ENCODE data around the gene TLCD5.
A peak's percentile ranks its signal among the peaks of the same experiment; 100 is the strongest.

The TLCD5 gene

DNA sequence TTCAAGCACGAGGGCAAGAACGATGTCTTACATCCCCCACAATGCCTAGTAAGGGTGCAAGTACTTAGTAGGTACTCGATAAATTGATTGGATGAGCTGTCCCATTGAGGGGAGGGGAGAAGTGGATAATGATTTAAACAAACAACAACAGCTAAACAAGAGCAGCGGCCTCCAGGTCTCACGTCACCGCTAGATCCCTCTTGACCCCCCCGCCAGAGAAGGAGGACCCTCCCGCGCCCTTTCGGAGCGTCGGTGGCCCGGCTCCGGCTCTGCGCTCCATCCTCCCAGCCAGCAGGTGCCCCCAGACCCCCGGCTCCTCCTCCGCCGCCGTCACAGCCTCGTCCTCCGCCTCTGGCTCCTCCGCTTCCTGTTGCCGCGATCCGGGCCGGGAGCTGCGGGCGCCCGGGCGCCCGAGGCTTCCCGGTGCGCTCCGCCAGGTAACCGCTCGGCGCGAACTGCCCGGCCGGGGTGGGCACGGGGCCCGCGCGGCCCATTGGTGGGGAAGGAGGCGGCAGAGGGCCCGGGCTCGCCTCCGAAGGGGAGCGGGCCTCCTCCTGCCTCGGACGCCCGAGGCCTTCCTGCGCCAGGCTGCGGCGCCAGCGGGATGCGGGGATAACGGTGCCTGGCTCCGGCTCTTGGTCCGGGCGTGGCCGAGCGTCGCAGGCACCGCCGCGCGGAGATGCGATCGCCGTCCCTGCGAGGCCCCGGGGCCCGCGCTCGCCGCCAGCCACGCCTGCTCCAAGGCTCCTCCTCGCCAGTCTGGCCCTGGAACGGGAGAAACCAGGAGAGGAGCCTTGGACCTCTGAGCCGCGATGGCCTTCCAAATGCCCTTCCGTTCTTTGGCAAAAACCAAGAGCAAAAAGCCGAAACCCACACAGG lies at the start of gene TLCD5:
TLCD5 (plus strand) TSS at position 368 of the 879 bp plus-strand sequence. CDS start 2,143 bp downstream, outside the sequence.
- peak within 1 kb of the TSS; percentile 66 for H3K4me3 ChIP-seq (ENCODE audit: low read depth, low read length)

GRCh38 chr11:120279502-120279901 lies 45.6 kb upstream of the TLCD5 start:
- H3K4me3 ChIP-seq (ENCODE audit: low read depth, low read length): no peak overlapping the region

GRCh38 chr11:120280600-120281051 lies 44.5 kb upstream of the TLCD5 start:
- H3K4me3 ChIP-seq (ENCODE audit: low read depth, low read length): no peak overlapping the region

DNA sequence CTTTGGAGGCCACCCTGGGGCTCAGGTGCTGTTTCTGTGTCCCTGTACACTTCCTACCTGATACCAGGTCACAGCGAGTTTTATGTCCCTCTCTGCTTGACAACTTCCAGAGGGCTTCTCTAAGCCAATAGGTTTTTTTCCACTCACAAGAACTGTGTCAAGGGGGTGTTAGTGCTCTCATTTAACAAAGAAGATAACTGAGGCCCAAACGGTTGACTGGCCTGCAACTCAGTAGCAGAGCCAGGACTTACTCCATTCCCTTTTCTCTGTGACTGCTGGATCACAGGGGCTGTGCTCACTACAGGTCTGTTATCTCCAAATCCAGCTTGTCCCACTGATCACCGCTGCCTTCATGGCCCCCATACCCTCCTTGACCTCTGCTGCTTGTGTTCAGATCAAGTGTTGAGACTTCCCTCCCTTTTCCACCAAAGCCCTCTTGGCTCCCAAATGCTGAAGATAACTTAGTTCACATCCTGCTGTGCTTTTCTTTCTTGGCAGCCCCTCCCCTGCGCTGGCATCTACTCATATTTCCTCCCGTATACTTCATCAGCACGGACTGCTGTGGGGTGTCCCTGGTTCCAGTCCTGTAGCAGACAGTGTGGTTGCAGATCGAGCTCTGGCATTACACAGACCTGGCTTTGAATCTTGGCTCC lies 43.8 kb upstream of the TLCD5 start:
- no peak overlapping the region for H3K4me3 ChIP-seq (ENCODE audit: low read depth, low read length)

- no peak overlapping the region for H3K4me3 ChIP-seq (ENCODE audit: low read depth, low read length)
Observed at GRCh38 chr11:120283124-120283523, 42.0 kb upstream of the TLCD5 start.

GRCh38 chr11:120284272-120284671 lies 40.8 kb upstream of the TLCD5 start:
- H3K4me3 ChIP-seq (ENCODE audit: low read depth, low read length): no peak overlapping the region

DNA sequence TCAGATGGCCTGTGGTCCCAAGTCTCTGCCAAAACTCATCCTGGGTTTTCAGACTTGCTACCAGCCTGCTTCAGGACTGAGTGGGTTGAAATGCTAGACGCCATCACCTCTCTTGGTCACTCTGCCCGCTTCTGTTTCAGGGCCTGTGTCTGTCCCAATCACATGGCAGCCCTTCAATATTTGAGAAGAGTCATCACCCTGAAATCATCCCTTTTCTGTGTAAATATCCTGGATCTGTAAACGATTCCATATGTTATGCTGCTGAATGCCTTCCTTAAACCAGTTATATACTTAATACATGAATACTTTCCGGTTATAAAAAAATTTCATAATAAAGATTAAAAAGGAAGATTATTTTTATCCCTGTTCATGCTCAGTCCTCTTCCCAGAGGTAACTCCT lies 39.8 kb upstream of the TLCD5 start:
- H3K4me3 ChIP-seq (ENCODE audit: low read depth, low read length): no peak overlapping the region

GRCh38 chr11:120288021-120288420 lies 37.1 kb upstream of the TLCD5 start:
- H3K4me3 ChIP-seq (ENCODE audit: low read depth, low read length): no peak overlapping the region

- no peak overlapping the region for H3K4me3 ChIP-seq (ENCODE audit: low read depth, low read length)
Observed at GRCh38 chr11:120289426-120289825, 35.7 kb upstream of the TLCD5 start.

DNA sequence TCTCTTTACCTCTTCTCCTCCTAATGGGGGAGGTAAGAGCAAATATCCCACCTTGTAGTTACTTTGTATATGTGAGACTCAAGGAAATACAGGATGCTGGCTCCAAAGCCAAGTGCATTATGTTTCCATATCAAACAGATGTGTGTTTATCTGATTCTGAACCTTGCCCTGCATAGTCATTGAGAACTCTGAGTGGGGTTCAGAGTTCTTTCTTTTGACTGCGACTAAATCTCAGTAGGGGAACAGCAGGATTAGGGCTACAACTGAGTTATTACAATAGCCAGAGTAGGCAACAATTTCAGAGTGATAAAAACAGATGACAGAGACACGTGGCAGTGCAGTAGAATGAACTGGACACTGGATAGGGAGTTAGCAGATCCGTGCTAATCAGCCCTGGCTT lies 34.1 kb upstream of the TLCD5 start:
- H3K4me3 ChIP-seq (ENCODE audit: low read depth, low read length): no peak overlapping the region

DNA sequence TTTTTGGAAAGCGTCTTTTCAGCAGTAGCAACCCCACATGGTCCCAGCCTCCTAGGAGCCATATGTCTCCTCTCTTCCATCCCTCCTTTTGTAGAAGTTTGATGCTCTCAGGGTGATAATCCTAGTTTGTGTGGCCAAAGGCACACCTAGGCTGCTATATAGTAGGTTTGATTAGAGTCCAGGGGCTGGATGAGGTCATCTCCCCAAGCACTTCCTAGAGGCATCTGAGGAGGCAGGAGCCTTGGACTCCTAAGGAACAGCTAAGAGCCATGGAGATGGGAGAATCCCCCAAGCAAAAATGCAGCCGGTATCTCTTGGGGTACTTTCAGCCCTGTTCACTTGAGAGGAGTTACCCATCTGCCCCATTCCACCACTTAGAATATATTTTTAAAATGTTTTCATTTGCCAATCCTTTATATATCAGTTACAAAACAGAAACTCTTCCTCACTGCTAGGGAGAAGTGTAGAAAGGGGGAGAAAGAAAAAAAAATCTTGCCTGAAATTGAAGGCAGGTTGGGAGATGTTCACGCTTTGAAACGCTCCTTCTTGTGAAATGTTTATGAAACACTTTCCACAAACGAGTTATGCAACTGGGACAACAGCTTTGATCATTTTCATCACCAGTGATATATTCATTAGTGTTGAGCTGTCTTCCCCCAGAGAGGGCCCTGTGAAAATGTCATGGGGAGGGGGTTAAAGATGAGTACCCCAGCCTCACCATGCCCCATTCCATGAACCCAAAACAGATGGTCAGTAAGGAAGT lies 31.9 kb upstream of the TLCD5 start:
- no peak overlapping the region for H3K4me3 ChIP-seq (ENCODE audit: low read depth, low read length)

GRCh38 chr11:120294096-120294495 lies 31.0 kb upstream of the TLCD5 start:
- H3K4me3 ChIP-seq (ENCODE audit: low read depth, low read length): no peak overlapping the region

DNA sequence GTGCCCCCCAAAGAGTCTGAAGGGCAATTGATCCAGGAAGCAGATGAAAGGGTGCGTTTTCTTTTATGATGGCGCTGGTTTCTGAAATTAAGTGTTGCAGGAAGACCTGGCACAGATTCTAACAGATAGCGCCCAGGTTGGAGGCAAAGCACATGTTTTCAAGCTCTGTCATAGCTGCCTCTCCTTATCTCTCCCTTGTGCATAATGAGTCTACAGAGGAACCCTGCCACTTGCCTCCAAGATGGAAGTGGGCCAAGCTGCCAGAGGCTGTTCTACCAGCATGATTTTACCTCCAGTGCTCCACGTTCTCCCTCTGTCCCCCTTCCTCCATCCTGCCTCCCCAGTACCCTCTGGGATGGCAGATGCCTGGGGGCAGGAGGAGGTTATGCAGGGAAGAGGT lies 30.0 kb upstream of the TLCD5 start:
- H3K4me3 ChIP-seq (ENCODE audit: low read depth, low read length): no peak overlapping the region

DNA sequence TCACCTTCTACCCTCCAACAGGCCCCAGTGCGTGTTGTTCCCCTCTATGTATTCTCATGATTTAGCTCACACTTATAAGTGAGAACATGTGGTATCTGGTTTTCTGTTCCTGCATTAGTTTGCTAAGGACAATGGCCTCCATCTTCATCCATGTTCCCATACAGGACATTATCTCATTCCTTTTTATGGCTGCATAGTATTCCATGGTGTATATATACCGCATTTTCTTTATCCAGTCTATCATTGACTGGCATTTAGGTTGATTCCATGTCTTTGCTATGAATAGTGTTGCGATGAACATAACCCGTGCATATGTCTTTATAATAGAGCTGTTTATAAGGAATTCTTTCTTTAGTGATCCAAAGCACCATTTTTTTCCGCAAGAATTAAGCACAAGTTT lies 28.5 kb upstream of the TLCD5 start:
- H3K4me3 ChIP-seq (ENCODE audit: low read depth, low read length): no peak overlapping the region

DNA sequence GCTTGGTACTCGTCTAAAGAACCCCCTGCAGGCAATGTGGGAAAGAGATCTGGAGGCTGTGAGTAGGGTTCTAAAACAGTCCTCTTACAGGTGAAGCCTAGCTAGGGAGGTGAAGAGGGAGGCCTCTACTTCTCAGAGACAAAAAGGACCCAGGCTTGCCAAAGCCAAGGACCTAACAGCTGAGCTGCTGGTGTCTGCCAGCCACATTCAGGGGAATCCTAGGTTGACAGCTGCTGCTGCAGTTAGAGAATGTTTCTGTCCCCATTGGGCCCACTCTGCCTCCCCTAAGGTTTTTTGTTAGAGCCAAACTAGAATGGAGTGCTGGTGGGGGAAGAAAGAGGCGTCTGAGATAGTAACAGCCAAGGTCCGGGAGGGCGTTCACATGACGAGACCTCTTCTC lies 26.6 kb upstream of the TLCD5 start:
- H3K4me3 ChIP-seq (ENCODE audit: low read depth, low read length): no peak overlapping the region

- H3K4me3 ChIP-seq (ENCODE audit: low read depth, low read length): no peak overlapping the region
Observed at GRCh38 chr11:120302001-120302805, 22.9 kb upstream of the TLCD5 start.

DNA sequence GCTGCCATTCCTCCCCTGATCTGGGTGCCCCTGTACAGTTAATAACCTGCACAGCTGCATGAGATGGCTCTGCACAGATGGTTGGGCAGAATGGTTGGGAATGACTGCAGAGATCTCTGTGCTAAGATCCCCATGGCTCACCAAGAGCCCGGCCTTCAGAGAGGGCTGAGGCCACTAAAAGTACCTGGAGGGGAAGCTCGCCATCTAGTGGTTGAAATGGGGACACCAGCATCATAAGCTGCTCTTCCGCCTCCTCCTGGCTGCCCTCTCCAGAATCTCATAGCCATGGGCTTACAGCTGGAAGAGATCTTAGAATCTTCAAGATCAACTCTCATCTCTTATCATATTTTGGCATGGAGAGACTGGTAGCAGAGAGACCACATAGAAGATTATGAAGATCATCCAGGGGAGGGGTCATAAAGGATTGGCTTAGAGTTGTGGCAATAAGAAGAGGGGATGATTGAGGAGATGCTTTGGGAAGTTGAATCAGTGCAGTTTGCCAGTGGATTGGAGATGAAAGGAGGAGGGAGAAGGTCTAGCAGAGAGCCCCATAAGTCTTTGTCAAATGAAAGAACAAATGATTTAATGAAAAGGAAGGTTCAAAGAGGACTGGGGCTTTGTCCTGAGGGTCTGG lies 22.0 kb upstream of the TLCD5 start:
- H3K4me3 ChIP-seq (ENCODE audit: low read depth, low read length): no peak overlapping the region

- no peak overlapping the region for H3K4me3 ChIP-seq (ENCODE audit: low read depth, low read length)
Observed at GRCh38 chr11:120304526-120304925, 20.6 kb upstream of the TLCD5 start.

DNA sequence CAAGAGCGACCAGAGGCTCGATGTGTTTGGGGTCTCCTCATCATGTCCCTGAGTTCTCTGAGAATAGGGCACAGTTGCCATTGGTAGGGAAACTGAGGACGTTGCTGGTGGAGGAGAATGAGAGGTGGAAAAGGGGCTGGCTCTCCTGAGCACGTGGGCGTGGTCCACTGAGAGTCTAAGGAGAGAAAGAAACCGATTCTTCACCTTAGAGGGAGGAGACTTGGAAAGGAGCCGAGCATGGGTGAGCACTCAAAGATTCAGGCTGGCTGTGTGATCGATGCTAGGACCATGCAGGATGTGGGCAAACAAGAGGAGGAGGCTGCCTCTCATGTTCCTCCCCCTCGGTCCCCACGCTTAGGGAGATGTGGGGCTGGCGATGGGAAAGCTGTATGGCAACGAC lies 19.8 kb upstream of the TLCD5 start:
- no peak overlapping the region for H3K4me3 ChIP-seq (ENCODE audit: low read depth, low read length)

DNA sequence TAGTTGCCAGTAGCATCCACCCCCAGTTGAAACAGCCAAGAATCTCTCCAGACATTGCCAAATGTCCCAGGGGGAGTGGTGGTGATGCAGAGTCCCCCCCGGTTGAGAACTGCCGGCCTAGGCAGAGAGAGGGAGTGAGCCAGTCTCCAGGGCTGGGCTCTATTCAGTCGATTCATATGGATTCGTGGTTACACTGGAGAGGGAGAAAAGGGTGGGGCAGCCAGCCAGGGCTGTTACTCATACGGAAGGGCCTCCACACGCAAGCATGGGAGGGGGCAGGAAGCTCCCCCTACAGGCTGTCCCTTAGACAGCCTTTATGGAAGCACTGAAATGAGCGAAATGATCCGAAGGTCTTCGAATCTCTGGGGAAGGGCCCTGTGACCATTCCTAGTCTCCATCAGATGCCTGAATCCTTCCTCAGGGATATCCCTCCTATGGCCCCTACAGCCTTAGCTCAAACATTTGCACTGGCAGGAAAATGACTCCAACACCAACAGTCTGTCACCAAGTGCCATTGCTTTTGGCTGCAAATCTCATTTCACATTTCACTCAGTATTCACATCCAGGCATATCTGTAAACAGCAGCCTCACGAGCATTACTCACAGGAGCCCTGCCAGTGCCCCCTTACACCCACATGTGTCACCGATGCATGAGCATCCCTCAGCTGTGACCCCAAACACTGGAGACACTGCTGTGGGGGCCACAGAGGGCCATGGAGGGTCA lies 18.4 kb upstream of the TLCD5 start:
- no peak overlapping the region for H3K4me3 ChIP-seq (ENCODE audit: low read depth, low read length)
